ENCODE data around the gene C16orf96. TPM values are rescaled to one million over a fixed set of nuclear protein-coding genes. Genes with fewer than 3 reads are reported as not detected.

Gene C16orf96
- total RNA-seq, 1 experiment from 2014 or later, result 1.4 TPM

DNA sequence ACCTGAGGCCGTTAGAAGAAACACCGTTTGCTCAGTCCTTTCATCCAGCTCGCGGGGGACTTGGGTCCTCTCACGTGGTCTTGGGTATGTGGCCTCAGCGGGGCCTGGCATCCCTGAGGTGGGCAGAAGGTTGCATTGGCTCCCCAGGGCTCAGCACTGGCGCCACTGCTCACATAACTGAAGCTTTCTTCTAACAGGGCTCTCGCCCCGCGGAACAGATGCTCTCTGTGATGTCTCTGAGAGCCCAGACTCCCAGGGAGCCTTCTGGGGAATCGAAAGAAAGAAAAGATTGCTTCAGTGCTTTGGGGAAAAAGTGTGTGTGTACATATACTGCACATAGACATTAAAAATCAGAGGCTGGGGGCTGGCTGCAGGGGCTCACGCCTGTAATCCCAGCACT, 78.6 kb downstream of the C16orf96 start:
- Mint-ChIP-seq H3K4me1 (peaks cover 4 to 7% of the 10 kb centered on the region in 2 experiments; a peak in 3 of 4 replicates), H3K9me3 (peaks cover 0 to 11% of the 10 kb centered on the region in 2 experiments; a peak in 3 of 5 replicates), H3K27me3 (ENCODE audit: low read depth) (no peaks in the 10 kb centered on the region), H3K36me3 (ENCODE audit: insufficient read depth in 1 of 3, low read depth in 3 of 3) (peaks cover 8 to 25% (median 13%) of the 10 kb centered on the region in 3 experiments), H3K27ac (peak overlapping the region in 2 of 3 experiments; percentile 29 to 78; a peak in 3 of 7 replicates), H3K4me3 (no peak overlapping the region)
- Histone ChIP-seq H4K5ac (ENCODE audit: insufficient read length, low read depth, low read length) (no peak overlapping the region), H2AFZ (ENCODE audit: low read length) (no peak overlapping the region), H3K4me1 (ENCODE audit: insufficient read depth, low read length) (no peaks in the 10 kb centered on the region), H3K14ac (ENCODE audit: insufficient read depth, low read length) (no peak overlapping the region), H4K91ac (ENCODE audit: insufficient read length, low read depth, low read length) (no peak overlapping the region), H3K4ac (ENCODE audit: low read depth, low read length) (no peak overlapping the region), H3K23ac (ENCODE audit: insufficient read length, low read depth, low read length) (no peak overlapping the region), H3K27ac (ENCODE audit: insufficient read length, low read depth, low read length) (no peak overlapping the region), H2BK15ac (ENCODE audit: low read depth, low read length) (no peak overlapping the region), H2BK5ac (ENCODE audit: insufficient read length, low read length) (no peak overlapping the region), H2BK20ac (ENCODE audit: low read depth, low read length, poor library complexity, severe bottlenecking) (no peak overlapping the region), H4K20me1 (ENCODE audit: control insufficient read depth, insufficient read depth, insufficient read length) (no peaks in the 10 kb centered on the region), H3T11ph (ENCODE audit: low read length) (no peak overlapping the region), H2AK5ac (ENCODE audit: insufficient read length, low read length) (no peak overlapping the region), H3K23me2 (ENCODE audit: insufficient read length, low read depth, low read length, poor library complexity, severe bottlenecking) (no peaks in the 10 kb centered on the region), H3K79me2 (ENCODE audit: insufficient read depth, low read length) (peaks cover 7% of the 10 kb centered on the region; the same call in 1 of the 2 replicates), H2BK120ac (ENCODE audit: low read depth, low read length, poor library complexity, severe bottlenecking) (no peak overlapping the region), H3K56ac (ENCODE audit: insufficient read length, low read depth, low read length) (no peak overlapping the region), H3K4me2 (ENCODE audit: insufficient read depth, insufficient read length, low read length) (no peak overlapping the region), H3K79me1 (ENCODE audit: insufficient read depth, low read depth, low read length, poor library complexity, severe bottlenecking) (peaks cover 15% of the 10 kb centered on the region), H3K9ac (ENCODE audit: extremely low read depth, insufficient read length, low read length) (no peak overlapping the region), H3K9me3 (ENCODE audit: control insufficient read depth, low read depth, low read length) (no peaks in the 10 kb centered on the region), H2BK12ac (ENCODE audit: insufficient read length, low read depth, low read length) (no peak overlapping the region), H3K18ac (ENCODE audit: insufficient read length, low read depth, low read length) (no peak overlapping the region), H4K8ac (replicated peaks; ENCODE audit: insufficient read length, low read depth, low read length) (no peak overlapping the region), H3K27me3 (ENCODE audit: insufficient read depth, low read length) (no peaks in the 10 kb centered on the region)
- TF ChIP-seq, protein P1, sequence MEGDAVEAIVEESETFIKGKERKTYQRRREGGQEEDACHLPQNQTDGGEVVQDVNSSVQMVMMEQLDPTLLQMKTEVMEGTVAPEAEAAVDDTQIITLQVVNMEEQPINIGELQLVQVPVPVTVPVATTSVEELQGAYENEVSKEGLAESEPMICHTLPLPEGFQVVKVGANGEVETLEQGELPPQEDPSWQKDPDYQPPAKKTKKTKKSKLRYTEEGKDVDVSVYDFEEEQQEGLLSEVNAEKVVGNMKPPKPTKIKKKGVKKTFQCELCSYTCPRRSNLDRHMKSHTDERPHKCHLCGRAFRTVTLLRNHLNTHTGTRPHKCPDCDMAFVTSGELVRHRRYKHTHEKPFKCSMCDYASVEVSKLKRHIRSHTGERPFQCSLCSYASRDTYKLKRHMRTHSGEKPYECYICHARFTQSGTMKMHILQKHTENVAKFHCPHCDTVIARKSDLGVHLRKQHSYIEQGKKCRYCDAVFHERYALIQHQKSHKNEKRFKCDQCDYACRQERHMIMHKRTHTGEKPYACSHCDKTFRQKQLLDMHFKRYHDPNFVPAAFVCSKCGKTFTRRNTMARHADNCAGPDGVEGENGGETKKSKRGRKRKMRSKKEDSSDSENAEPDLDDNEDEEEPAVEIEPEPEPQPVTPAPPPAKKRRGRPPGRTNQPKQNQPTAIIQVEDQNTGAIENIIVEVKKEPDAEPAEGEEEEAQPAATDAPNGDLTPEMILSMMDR (conservative IDR thresholded peaks at IDR 0.05), result no peak
- no CpG with 5 or more reads among the region's 12 CpGs for WGBS (ENCODE audit: extremely low coverage, insufficient read length, low lambda C conversion rate)
- no peak for DNase-seq
